Measurements from ENCODE around the gene SNUPN.
"Not testable (repeated sequence)": the region's sequence is repeated elsewhere in the genome, so short reads cannot be mapped to it uniquely, and the experiment has no call there.

The SNUPN gene

GRCh38 chr15:75591655-75592364 lies 33.7 kb downstream of the SNUPN start:
- TF ChIP-seq, protein P1, sequence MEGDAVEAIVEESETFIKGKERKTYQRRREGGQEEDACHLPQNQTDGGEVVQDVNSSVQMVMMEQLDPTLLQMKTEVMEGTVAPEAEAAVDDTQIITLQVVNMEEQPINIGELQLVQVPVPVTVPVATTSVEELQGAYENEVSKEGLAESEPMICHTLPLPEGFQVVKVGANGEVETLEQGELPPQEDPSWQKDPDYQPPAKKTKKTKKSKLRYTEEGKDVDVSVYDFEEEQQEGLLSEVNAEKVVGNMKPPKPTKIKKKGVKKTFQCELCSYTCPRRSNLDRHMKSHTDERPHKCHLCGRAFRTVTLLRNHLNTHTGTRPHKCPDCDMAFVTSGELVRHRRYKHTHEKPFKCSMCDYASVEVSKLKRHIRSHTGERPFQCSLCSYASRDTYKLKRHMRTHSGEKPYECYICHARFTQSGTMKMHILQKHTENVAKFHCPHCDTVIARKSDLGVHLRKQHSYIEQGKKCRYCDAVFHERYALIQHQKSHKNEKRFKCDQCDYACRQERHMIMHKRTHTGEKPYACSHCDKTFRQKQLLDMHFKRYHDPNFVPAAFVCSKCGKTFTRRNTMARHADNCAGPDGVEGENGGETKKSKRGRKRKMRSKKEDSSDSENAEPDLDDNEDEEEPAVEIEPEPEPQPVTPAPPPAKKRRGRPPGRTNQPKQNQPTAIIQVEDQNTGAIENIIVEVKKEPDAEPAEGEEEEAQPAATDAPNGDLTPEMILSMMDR (IDR thresholded peaks at IDR 0.05; ENCODE audit: low read depth, low read length, missing control alignments) = no peak
- no peak for DNase-seq (ENCODE audit: extremely low read depth, low read depth)
- H3K4me3 ChIP-seq (replicated peaks; ENCODE audit: low read depth, low read length) = no peak overlapping the region

DNA sequence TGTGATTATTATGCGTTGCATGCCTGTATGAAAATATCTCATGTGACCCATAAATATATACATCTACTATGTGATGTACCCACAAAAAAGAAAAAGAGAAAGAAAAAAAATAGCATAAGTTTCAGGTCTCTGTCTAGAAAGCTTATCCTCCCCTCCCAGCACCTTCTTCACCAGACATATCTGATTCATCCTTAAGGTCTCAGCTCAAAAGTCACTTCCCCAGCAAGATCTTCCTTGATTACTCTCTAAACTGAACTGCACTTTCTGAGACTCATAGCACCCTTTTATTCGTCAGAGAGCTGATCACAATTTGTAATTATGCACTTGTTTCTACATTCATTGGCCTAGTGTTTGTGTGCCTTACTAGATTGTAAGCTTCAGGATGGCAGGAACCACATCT lies 35.3 kb downstream of the SNUPN start:
- H3K4me3 ChIP-seq (replicated peaks; ENCODE audit: low read depth, low read length) = no peak overlapping the region
- TF ChIP-seq, protein P1 (IDR thresholded peaks at IDR 0.05; ENCODE audit: low read depth, low read length, missing control alignments) = no peak
- no peak for DNase-seq (ENCODE audit: extremely low read depth, low read depth)

- no peak overlapping the region for H3K4me3 ChIP-seq (replicated peaks; ENCODE audit: low read depth, low read length)
- TF ChIP-seq, protein P1 (IDR thresholded peaks at IDR 0.05; ENCODE audit: low read depth, low read length, missing control alignments) = no peak
These were observed 36.5 kb downstream of the SNUPN start for GRCh38 chr15:75589071-75589470.

DNA sequence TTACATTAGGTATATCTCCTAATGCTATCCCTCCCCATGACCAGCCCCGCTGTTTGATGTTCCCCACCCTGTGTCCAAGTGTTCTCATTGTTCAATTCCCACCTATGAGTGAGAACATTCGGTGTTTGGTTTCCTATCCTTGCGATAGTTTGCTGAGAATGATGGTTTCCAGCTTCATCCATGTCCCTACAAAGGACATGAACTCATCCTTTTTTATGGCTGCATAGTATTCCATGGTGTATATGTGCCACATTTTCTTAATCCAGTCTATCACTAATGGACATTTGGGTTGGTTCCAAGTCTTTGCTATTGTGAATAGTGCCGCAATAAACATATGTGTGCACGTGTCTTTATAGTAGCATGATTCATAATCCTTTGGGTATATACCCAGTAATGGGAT lies 39.1 kb downstream of the SNUPN start:
- DNase-seq (ENCODE audit: extremely low read depth, low read depth); H3K4me3 ChIP-seq (replicated peaks; ENCODE audit: low read depth, low read length): not testable (repeated sequence)

More at GRCh38 chr15:75589071-75589470, 36.5 kb downstream of the SNUPN start:
- no peak for DNase-seq (ENCODE audit: extremely low read depth, low read depth)

GRCh38 chr15:75584121-75584520 lies 41.4 kb downstream of the SNUPN start:
- no peak overlapping the region for H3K4me3 ChIP-seq (replicated peaks; ENCODE audit: low read depth, low read length)
- no peak for DNase-seq (ENCODE audit: extremely low read depth, low read depth)
- TF ChIP-seq, protein P1 (IDR thresholded peaks at IDR 0.05; ENCODE audit: low read depth, low read length, missing control alignments) = no peak

DNA sequence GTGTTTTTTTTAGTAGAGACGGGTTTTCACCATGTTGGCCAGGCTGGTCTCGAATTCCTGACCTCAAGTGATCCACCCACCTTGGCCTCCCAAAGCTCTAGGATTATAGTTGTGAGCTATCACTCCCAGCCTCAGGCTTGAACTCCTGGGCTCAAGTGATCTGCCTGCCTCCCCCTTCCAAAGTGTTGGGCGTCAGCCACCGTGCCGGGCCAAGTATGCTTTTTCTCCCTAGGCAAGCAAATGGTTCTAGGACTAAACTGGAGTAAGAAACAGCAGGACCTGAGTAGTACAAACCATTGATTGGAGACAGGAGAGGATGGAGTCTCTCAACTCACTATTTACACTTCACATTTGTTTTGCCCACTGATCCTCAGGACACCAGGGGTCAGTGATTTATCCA lies 41.8 kb downstream of the SNUPN start:
- H3K4me3 ChIP-seq (replicated peaks; ENCODE audit: low read depth, low read length) = no peak overlapping the region
- no peak for DNase-seq (ENCODE audit: extremely low read depth, low read depth)
- TF ChIP-seq, protein P1 (IDR thresholded peaks at IDR 0.05; ENCODE audit: low read depth, low read length, missing control alignments) = no peak

DNA sequence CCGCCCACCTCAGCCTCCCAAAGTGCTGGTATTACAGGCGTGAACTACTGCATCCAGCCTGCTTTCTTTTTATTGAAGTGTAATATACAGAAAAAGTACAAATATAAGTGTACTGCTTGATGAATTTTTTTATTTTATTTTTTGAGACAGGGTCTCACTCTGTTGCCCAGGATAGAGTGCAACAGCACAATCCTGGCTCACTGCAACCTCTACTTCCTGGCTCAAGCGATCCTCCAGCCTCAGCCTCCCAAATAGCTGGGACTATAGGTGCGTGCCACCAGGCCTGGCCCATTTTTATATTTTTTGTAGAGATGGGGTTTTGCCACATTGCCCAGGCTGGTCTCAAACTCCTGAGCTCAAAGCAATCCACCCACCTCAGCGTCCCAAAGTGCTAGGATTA lies 42.6 kb downstream of the SNUPN start:
- not testable (repeated sequence) for H3K4me3 ChIP-seq (replicated peaks; ENCODE audit: low read depth, low read length); DNase-seq (ENCODE audit: extremely low read depth, low read depth)

Data from HFF-Myc (cell line).